SK-N-MC (cell line): ENCODE results near the gene RIMS3.

Experiments used
- DNase-seq: peaks from one replicate; pipeline ENCODE4 v3.0.0-alpha.2; 2011; ENCODE audit warnings: low read depth, low spot score
- H3K27ac ChIP-seq: fragments of 200-600 bp; sonication (generic); 2 replicates; pipeline ENCODE4 v1.5.1; 2016; ENCODE audit warnings: mixed run types
- H3K36me3 ChIP-seq: fragments of 200-600 bp; sonication (generic); 2 replicates; pipeline ENCODE4 v1.6.1; 2017; ENCODE audit warnings: antibody characterized with exemption, low read length, mixed read lengths; ENCODE audit not compliant: insufficient read depth
- H3K4me3 ChIP-seq: fragments of 200-600 bp; sonication (generic); 2 replicates; pipeline ENCODE4 v1.5.1; 2016
- H3K9ac ChIP-seq: fragments of 200-600 bp; sonication (generic); 2 replicates; pipeline ENCODE4 v1.8.0; 2017; ENCODE audit warnings: mixed run types, mixed read lengths; ENCODE audit not compliant: insufficient read length
- H3K9me3 ChIP-seq: fragments of 200-600 bp; sonication (generic); 2 replicates; pipeline ENCODE4 v1.6.1; 2017; ENCODE audit warnings: low read depth, mild to moderate bottlenecking, antibody characterized with exemption, low read length, moderate library complexity, mixed read lengths
- EZH2 ChIP-seq: fragments of 200-600 bp; sonication (generic); IDR thresholded peaks from one replicate; pipeline ENCODE4 v1.6.1; 2017; ENCODE audit warnings: antibody characterized with exemption
- FOXP2 ChIP-seq: optimal IDR thresholded peaks from 2 replicates; pipeline ENCODE3; 2011; ENCODE audit warnings: mild to moderate bottlenecking, moderate library complexity; ENCODE audit not compliant: insufficient read depth; ENCODE audit errors: extremely low read length, control extremely low read depth
- POLR2AphosphoS5 ChIP-seq: IDR thresholded peaks from 2 replicates; pipeline ENCODE4 v1.6.1; 2012; ENCODE audit warnings: mild to moderate bottlenecking, low read depth, low read length, borderline replicate concordance

The RIMS3 gene

DNA sequence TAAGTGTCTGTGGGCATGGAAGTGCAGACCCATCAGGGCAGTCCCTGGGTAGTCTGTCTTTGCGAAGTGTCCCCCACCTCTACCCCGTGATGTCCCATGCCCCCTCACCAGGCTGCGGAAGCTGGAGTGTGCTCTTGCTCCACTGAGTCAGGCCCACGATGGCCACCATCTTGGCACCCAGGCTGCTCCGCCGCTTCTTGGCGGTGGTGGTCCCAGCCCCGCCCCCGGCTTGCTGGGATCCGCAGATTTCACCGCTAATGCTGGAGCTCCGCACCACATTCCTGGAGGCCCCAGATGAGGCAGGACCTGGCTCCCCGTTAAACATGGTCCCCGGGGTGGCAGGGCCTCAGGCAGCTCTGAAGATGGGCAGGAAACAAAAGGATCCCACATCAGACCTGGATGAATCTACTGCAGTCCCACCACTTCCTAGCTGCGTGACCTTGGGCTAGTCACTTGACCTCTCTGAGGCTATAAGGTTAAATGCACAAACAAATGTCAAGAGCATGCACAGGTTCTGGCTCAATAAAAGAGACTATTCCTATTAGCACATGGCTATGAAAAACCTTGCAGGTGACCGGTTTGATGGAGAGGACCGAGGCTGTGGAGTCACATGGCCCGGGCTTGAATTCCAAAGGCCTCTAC is 23.8 kb downstream of the RIMS3 start:
- Histone ChIP-seq H3K27ac (no peak overlapping the region), H3K4me3 (no peak overlapping the region), H3K36me3 (no peaks in the 10 kb centered on the region), H3K9ac (no peak overlapping the region), H3K9me3 (no peaks in the 10 kb centered on the region)
- no peak for DNase-seq
- no peak for TF ChIP-seq FOXP2
- no peak for TF ChIP-seq EZH2
- TF ChIP-seq POLR2AphosphoS5: no peak

DNA sequence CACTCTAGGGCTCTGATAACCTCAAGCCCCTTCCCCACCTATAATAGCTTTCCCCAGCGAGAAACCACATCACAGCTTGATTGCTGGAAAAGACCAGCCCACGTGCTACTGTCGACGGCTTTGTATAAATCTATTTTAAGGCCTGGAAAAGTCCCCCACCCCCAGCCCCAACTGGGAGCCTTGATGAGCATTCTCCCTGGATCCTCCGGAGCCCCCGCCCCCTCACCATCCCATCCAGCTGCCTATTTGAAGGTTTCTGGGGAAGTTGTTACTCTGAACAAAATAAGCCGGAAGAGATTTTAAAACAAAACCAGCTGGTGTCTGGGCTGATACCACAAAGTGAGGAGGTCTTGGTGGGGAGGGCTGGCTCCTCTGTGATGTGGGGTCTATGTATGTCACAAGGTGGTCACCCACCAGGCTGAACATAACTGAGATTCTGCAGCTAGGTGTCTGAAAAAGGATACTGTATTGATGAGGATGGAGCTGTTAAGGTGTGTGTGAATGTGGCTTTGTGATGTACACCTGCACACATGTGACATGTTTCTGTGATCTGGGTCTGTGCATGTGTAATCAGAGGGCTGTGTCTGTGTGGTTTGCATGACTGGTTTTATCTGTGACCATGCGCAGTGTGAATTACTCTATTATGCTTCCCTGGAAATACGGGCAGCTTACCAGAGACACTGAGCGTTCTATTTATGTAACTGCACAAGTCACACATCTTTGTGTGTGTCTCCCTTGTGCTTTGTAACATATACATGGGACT is 25.0 kb downstream of the RIMS3 start:
- no peak overlapping the region for H3K9ac ChIP-seq
- no peaks in the 10 kb centered on the region for H3K36me3 ChIP-seq
- no peak for DNase-seq
- H3K4me3 ChIP-seq: no peak overlapping the region
- H3K9me3 ChIP-seq: no peaks in the 10 kb centered on the region
- TF ChIP-seq POLR2AphosphoS5: no peak
- no peak for TF ChIP-seq EZH2
- TF ChIP-seq FOXP2: no peak
- no peak overlapping the region for H3K27ac ChIP-seq

GRCh38 chr1:40638097-40639036 is 27.1 kb downstream of the RIMS3 start:
- Histone ChIP-seq H3K27ac (no peak overlapping the region), H3K9ac (no peak overlapping the region), H3K36me3 (no peaks in the 10 kb centered on the region), H3K9me3 (no peaks in the 10 kb centered on the region), H3K4me3 (no peak overlapping the region)
- no peak for DNase-seq
- TF ChIP-seq EZH2: no peak
- no peak for TF ChIP-seq POLR2AphosphoS5
- no peak for TF ChIP-seq FOXP2

DNA sequence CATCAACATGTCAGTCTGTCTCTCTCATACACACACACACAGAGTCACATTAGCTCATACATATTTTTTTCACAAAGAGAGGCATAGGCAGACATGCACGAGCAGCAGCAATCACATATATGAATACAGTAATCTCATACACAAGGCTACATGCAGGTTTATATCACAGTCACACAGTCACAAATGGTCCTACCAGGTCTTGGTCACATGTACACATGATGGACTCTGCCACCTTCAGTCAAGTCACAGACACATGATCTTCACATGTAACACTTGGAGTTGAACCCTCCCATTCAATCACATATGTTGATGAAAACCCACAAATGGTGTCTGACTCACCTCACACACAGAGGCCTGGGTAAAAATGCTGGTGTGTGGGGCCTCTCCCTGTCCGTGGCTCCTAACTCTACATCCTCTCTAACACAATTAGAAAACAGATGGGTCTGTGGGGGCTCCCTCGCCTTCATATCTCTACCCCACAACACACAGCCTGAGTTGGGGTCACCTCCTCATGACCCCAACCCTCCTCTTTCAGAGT is 27.9 kb downstream of the RIMS3 start:
- no peak overlapping the region for H3K27ac ChIP-seq
- no peak overlapping the region for H3K4me3 ChIP-seq
- TF ChIP-seq POLR2AphosphoS5: no peak
- no peak for TF ChIP-seq FOXP2
- TF ChIP-seq EZH2: no peak
- DNase-seq: no peak
- H3K9ac ChIP-seq: no peak overlapping the region
- no peaks in the 10 kb centered on the region for H3K36me3 ChIP-seq
- no peaks in the 10 kb centered on the region for H3K9me3 ChIP-seq

GRCh38 chr1:40636777-40637176 is 28.7 kb downstream of the RIMS3 start:
- Histone ChIP-seq H3K36me3 (no peaks in the 10 kb centered on the region), H3K9ac (no peak overlapping the region), H3K9me3 (no peaks in the 10 kb centered on the region), H3K4me3 (no peak overlapping the region), H3K27ac (no peak overlapping the region)
- DNase-seq: no peak
- no peak for TF ChIP-seq POLR2AphosphoS5

- no peak for DNase-seq
- H3K9me3 ChIP-seq: no peaks in the 10 kb centered on the region
- TF ChIP-seq POLR2AphosphoS5 (no peak), EZH2 (no peak), FOXP2 (no peak)
- no peak overlapping the region for H3K4me3 ChIP-seq
- H3K9ac ChIP-seq: no peak overlapping the region
- H3K36me3 ChIP-seq: no peaks in the 10 kb centered on the region
- H3K27ac ChIP-seq: no peak overlapping the region
These were observed 29.6 kb downstream of the RIMS3 start for GRCh38 chr1:40635763-40636500.

- no peak overlapping the region for H3K4me3 ChIP-seq
- H3K36me3 ChIP-seq: no peaks in the 10 kb centered on the region
- TF ChIP-seq POLR2AphosphoS5 (no peak), EZH2 (no peak), FOXP2 (no peak)
- no peaks in the 10 kb centered on the region for H3K9me3 ChIP-seq
- DNase-seq: no peak
- no peak overlapping the region for H3K9ac ChIP-seq
- no peak overlapping the region for H3K27ac ChIP-seq
These were observed 30.4 kb downstream of the RIMS3 start for GRCh38 chr1:40634901-40635655.
